KOPT-K1 (cell line): Measurements from ENCODE around the gene CYB561D2.

Source experiments
- H3K27ac ChIP-seq: fragments of 200-600 bp; sonication (generic); 2 replicates; pipeline ENCODE4 v1.5.1; 2016; ENCODE audit warnings: antibody characterized with exemption, mild to moderate bottlenecking, low read depth, low read length; ENCODE audit not compliant: poor library complexity, severe bottlenecking
- H3K36me3 ChIP-seq: fragments of 200-600 bp; sonication (generic); 2 replicates; pipeline ENCODE4 v1.5.1; 2017; ENCODE audit warnings: antibody characterized with exemption, mild to moderate bottlenecking, low read length, moderate library complexity; ENCODE audit not compliant: insufficient read depth
- H3K9me3 ChIP-seq: fragments of 200-600 bp; sonication (generic); 2 replicates; pipeline ENCODE4 v1.5.1; 2017; ENCODE audit warnings: antibody characterized with exemption, low read length, mild to moderate bottlenecking; ENCODE audit not compliant: insufficient read depth, poor library complexity, severe bottlenecking

The CYB561D2 gene

GRCh38 chr3:50319894-50320625 lies 30.6 kb upstream of the CYB561D2 start:
- no peaks in the 10 kb centered on the region for H3K9me3 ChIP-seq
- peaks cover 54% of the 10 kb centered on the region for H3K36me3 ChIP-seq
- H3K27ac ChIP-seq: peak overlapping the region; percentile 96

DNA sequence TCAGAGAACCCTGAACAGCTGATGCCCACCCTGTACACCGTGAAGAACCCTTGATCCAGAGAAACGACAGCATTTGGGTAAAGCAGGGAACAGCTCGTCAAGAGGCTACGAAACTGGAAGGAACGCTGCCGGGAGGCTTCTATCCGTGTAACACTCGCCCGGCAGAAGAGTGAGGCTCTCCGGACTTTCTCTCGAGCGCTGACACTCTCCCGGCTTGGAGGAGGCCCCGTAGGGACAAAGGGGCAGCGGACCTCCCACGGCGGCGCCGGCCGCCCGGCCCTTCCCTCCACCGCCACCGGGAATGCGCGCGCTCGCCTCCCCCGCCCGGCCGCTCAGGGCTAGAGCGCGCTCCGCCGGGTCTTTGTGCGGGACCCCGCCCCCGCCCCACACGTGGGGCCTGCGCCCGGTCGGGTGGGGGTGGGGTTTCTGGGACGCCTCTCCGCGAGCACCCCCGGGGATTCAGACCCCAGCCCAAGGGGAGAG lies 29.8 kb upstream of the CYB561D2 start:
- Histone ChIP-seq H3K9me3 (no peaks in the 10 kb centered on the region), H3K36me3 (peaks cover 62% of the 10 kb centered on the region), H3K27ac (peak overlapping the region; percentile 96)

- H3K27ac ChIP-seq: peak overlapping the region; percentile 96
- H3K36me3 ChIP-seq: peaks cover 61% of the 10 kb centered on the region
- H3K9me3 ChIP-seq: no peaks in the 10 kb centered on the region
Observed at GRCh38 chr3:50321336-50322114, 29.1 kb upstream of the CYB561D2 start.

DNA sequence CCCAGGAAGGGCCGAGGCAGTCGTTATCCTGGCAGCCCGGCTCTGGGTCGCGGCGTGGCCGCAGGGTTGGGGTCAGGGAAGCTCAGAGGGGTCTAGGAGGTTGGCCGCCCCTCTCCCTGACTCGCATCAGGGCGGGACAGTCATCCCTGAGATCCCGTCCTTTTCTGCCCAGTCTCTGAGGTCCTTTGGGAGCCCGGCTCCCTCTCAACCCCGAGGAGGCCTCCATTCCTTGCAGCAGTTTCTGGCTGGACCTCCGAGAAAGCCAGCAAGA lies 28.6 kb upstream of the CYB561D2 start:
- H3K27ac ChIP-seq: peak overlapping the region; percentile 96
- H3K9me3 ChIP-seq: no peaks in the 10 kb centered on the region
- H3K36me3 ChIP-seq: peaks cover 57% of the 10 kb centered on the region

DNA sequence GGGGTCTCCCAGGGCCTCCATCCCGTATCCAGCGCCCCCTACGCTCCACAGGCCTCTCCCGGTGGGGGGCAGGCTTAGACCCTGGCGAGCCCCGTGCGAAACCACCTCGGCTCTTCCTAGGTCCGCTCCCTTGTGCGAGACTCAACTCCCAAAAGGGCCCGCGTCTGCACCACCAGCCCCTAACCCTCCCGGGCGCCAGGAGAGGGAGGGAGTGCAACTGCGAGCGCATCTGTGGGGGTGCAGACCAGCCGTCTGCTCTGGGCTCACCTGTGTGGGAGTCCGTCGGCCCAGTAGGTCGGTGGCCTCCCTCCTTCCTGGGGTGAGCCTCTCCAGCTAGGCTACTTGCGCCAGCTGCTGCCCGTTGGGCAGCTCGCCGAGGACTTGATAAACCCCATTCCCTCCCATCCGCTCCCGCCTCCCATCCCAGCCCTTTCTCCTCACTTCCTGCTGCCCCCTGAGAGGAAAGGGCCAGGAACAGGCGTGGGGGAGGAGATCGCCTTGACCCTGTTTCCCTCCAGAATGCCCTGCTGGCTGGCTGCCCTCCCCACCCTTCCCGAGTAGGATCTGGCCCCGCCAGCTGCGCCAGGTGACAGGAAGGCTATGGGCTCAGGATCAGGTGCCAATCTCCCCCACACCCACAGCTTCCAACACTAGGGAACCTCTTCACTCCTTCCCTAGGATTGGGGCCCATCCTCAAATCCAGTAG lies 28.1 kb upstream of the CYB561D2 start, which contains the start of gene HYAL2:
HYAL2 (minus strand) TSS at position 360 of the 706 bp plus-strand sequence. CDS start 2,256 bp downstream, outside the sequence.
- Histone ChIP-seq H3K36me3 (peaks cover 52% of the 10 kb centered on the region), H3K27ac (peak within 1 kb of the TSS; percentile 96)

DNA sequence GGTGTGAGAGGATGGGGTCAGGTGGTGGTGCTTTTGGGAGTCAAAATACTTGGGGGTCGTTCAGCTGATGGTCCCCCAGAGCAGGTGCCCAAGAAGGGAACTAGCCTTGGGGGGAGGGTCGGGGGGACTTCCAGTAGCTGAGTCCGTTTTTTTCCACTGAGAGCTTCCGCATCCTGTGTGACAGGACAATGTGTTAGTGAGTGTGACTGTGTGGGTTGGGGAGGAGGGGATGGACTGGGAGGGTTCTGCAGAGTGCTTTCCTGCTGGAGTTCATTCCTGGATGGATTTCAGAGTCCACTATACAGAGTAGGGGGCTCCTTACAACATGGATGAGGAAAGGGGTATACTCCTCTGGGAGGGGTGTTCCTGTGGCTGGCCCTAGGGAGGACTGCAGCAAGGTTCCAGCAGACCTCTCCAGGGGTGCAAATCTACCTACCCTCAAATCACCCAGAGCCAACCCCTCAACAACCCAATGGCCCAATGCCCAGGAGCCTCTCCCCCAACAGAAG lies 27.5 kb upstream of the CYB561D2 start:
- Histone ChIP-seq H3K9me3 (no peaks in the 10 kb centered on the region), H3K36me3 (peaks cover 47% of the 10 kb centered on the region), H3K27ac (no peak overlapping the region)

More for the DNA sequence above, 28.1 kb upstream of the CYB561D2 start, which contains the start of gene HYAL2:
- no peaks in the 10 kb centered on the region for H3K9me3 ChIP-seq

GRCh38 chr3:50323614-50324199 lies 27.0 kb upstream of the CYB561D2 start:
- Histone ChIP-seq H3K9me3 (no peaks in the 10 kb centered on the region), H3K36me3 (peaks cover 41% of the 10 kb centered on the region), H3K27ac (no peak overlapping the region)

- no peaks in the 10 kb centered on the region for H3K9me3 ChIP-seq
- peaks cover 37% of the 10 kb centered on the region for H3K36me3 ChIP-seq
- H3K27ac ChIP-seq: no peak overlapping the region
Observed at GRCh38 chr3:50324351-50325112, 26.1 kb upstream of the CYB561D2 start.

GRCh38 chr3:50325113-50325480 lies 25.6 kb upstream of the CYB561D2 start:
- H3K9me3 ChIP-seq: no peaks in the 10 kb centered on the region
- peaks cover 41% of the 10 kb centered on the region for H3K36me3 ChIP-seq
- H3K27ac ChIP-seq: no peak overlapping the region

DNA sequence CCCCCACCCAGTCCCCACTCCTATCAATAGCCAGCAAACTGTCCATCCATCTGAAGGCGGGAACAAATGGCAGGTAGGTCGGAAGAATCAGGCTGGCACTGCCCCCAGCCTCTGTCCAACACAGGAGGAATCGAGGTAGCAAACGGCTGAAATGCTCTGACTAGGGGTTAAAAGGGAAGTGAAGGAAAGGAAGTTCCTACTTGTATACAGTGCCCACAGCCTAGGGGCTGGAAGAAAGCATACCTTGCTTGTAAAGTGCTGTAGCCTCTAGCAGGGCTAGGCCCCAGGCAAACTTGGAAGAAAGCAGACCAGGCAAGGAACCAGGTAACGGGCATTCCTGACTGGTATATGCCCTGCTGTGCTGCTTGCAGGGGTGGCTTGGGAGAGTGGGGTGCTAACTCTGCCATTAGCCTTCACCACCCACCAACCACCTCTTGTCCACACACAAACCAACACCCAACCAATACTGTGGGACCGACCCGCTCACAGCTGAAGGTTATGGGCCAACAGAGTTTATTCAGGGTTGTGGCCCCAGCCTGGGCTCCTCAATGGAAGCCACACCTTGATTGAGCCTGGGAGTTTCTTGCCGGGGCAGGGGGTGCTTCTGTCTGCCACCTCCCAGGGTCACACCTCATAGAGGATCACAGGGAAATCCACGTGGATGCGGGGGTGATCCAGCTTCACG lies 25.0 kb upstream of the CYB561D2 start:
- H3K36me3 ChIP-seq: peaks cover 46% of the 10 kb centered on the region
- H3K27ac ChIP-seq: no peak overlapping the region
- H3K9me3 ChIP-seq: no peaks in the 10 kb centered on the region

GRCh38 chr3:50326182-50326541 lies 24.5 kb upstream of the CYB561D2 start:
- H3K36me3 ChIP-seq: peaks cover 51% of the 10 kb centered on the region

GRCh38 chr3:50327129-50327528 lies 23.5 kb upstream of the CYB561D2 start:
- peak overlapping the region; percentile 59 for H3K27ac ChIP-seq
- peaks cover 61% of the 10 kb centered on the region for H3K36me3 ChIP-seq

More at GRCh38 chr3:50326182-50326541, 24.5 kb upstream of the CYB561D2 start:
- no peaks in the 10 kb centered on the region for H3K9me3 ChIP-seq
- H3K27ac ChIP-seq: no peak overlapping the region

GRCh38 chr3:50327943-50328691 lies 22.5 kb upstream of the CYB561D2 start, which contains the start of gene TUSC2:
TSS of gene TUSC2 (minus strand) at chr3:50328223. CDS start at chr3:50328099, 124 bp downstream.
- Histone ChIP-seq H3K36me3 (peaks cover 71% of the 10 kb centered on the region), H3K27ac (peak within 1 kb of the TSS; percentile 59), H3K9me3 (no peaks in the 10 kb centered on the region)

More at GRCh38 chr3:50327129-50327528, 23.5 kb upstream of the CYB561D2 start:
- H3K9me3 ChIP-seq: no peaks in the 10 kb centered on the region
